ENCODE data around the gene SRRM2. TPM values are rescaled to one million over a fixed set of nuclear protein-coding genes. Genes with fewer than 3 reads are reported as not detected.

Gene SRRM2
- total and polyA plus RNA-seq, 9 of the 15 experiments (the other 6 are each of a cell fraction or from before 2014, with no cell fraction given) = 26.7 to 563 (median 81.1) TPM

DNA sequence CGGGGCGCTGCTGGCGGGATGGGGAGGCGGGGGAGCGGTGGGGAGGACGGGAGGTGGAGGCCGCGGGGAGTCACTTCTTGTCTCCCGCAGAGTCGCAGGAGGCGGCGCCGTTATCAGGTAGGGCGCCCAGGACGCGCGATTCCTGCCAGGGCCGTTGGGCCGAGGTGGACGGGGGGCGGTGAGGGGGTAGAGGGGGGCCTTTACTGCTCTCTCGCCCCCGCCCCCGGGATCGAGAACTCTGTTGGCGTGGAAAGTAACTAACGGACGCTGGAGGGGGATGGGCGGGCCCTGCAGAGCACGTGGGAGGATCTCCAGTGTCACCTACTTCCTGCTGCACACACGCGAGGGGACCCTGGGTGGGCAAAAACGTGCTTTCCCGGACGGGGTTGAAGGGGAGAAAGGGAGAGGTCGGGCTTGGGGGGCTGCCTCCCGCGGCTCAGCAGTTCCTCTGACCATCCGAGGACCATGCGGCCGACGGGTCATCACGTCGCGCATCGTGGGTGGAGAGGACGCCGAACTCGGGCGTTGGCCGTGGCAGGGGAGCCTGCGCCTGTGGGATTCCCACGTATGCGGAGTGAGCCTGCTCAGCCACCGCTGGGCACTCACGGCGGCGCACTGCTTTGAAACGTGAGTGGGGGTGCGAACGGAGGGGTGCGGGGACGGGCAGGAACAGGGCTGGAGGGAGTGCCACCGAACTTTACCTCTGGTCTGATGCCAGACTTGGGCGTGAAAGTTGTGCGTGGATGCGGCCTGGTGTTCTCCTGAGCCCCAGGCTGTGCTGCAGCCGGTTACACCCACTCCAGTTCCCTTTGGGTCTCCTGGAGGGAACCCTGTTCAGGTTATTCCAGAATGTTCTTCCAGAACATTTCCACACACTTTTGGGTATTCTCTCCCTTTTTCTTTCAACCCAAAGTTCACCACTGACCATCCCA, 65.2 kb downstream of the SRRM2 start:
- peak overlapping the region; percentile 90 for H3K4me2 ChIP-seq (ENCODE audit: insufficient read depth, low read length)
- intact Hi-C loops (cut with micrococcal nuclease) (loop anchor here (5.0 kb wide), 1 partner anchor 40 kb away; the partner anchor contains the start of gene ELOB), in situ Hi-C loops (cut with MboI) (no loop called here)
- no peaks in the 10 kb centered on the region for H3K9me1 ChIP-seq (ENCODE audit: control insufficient read depth, insufficient read depth, low read length)
- FAIRE-seq (peak; percentile 65), ATAC-seq (peak; percentile 67), DNase-seq (ENCODE audit: extremely low read depth in 1 of 4, low spot score in 3 of 4) (peak in 3 of 4 experiments; percentile 78 to 94 (median 94))
- CTCF ChIA-PET (ENCODE audit: low intra/inter-chr PET ratio) = no interaction called here
- peak overlapping the region; percentile 90 to 99 for H3K9ac ChIP-seq (ENCODE audit: insufficient read depth in 1 of 2, low read depth in 2 of 2, low read length in 2 of 2)
- under 1% methylated on average over 39 of the region's 68 CpGs for WGBS (ENCODE audit: insufficient coverage, low coverage, missing lambda C conversion rate)
- H3K79me2 ChIP-seq (ENCODE audit: control insufficient read depth, insufficient read depth, low read length) = peaks cover 28% of the 10 kb centered on the region
- no peaks in the 10 kb centered on the region for H4K20me1 ChIP-seq (replicated peaks; ENCODE audit: control insufficient read depth, insufficient read depth, low read length)
- no peaks in the 10 kb centered on the region for H3K9me3 ChIP-seq (replicated peaks; ENCODE audit: control insufficient read depth, insufficient read depth, low read depth, low read length)
- H3K4me3 ChIP-seq = peak overlapping the region; percentile 82
- peaks cover 8 to 57% of the 10 kb centered on the region in 2 experiments; a peak in 4 of 5 replicates for H3K4me1 ChIP-seq (replicated peaks in 1 of 2; ENCODE audit: control insufficient read depth in 2 of 2, insufficient read depth in 2 of 2, low read length in 2 of 2)
- TSS peak; percentile 55 for BruUV-seq (replicated peaks)
- peak overlapping the region; percentile 97 for H2AFZ ChIP-seq (ENCODE audit: low read depth, low read length)
- H3K27me3 ChIP-seq (ENCODE audit: control insufficient read depth in 2 of 2, insufficient read depth in 2 of 2, low read length in 2 of 2) = no peaks in the 10 kb centered on the region
- H3K27ac ChIP-seq (ENCODE audit: extremely low read depth, low read depth, low read length) = peak overlapping the region; percentile 89
- POLR2A ChIA-PET = interaction anchor here (0.8 to 1.9 kb wide), 3 partner anchors 17 to 53 kb away, joined by 3 to 4 read pairs (median 3); no protein-coding TSS in a partner anchor
- peaks cover 32% of the 10 kb centered on the region; the same call in 2 of the 3 replicates for H3K36me3 ChIP-seq (ENCODE audit: control insufficient read depth, insufficient read depth, low read length)
- TF ChIP-seq POLR2AphosphoS2 (IDR thresholded peaks at IDR 0.05; ENCODE audit: low read length) (no peak), TEAD2 (tag; IDR thresholded peaks at IDR 0.05) (no peak), NFRKB (IDR thresholded peaks at IDR 0.05; ENCODE audit: low read depth) (0 out of 2 replicates have a peak, but pooled peaks have one; percentile 49), ATF1 (CRISPR knock-in tag; IDR thresholded peaks at IDR 0.05) (no peak), ATF1 (tag; IDR thresholded peaks at IDR 0.05) (peak; percentile 48), TBP (optimal IDR thresholded peaks at IDR 0.05; ENCODE audit: low read depth, low read length) (peak; percentile 57), NCOR1 (IDR thresholded peaks at IDR 0.05) (no peak), FOXA1 (IDR thresholded peaks at IDR 0.05; ENCODE audit: borderline replicate concordance) (no peak), HDAC8 (tag; IDR thresholded peaks at IDR 0.05) (0 out of 2 replicates have a peak, but pooled peaks have one; percentile 35), HNRNPH1 (optimal IDR thresholded peaks at IDR 0.05; ENCODE audit: low read depth, low read length) (no peak), KDM5B (IDR thresholded peaks at IDR 0.05; ENCODE audit: insufficient replicate concordance, low read depth, low read length) (peak; percentile 36), NR2F6 (CRISPR knock-in tag; IDR thresholded peaks at IDR 0.05) (no peak), HDAC1 (IDR thresholded peaks at IDR 0.05) (peak in 1 of 2 experiments; percentile 88; a peak in 2 of 4 replicates), ZNF3 (CRISPR knock-in tag; IDR thresholded peaks at IDR 0.05) (no peak), CBX1 (IDR thresholded peaks at IDR 0.05; ENCODE audit: low read depth) (no peak), EP400 (IDR thresholded peaks at IDR 0.05) (peak; percentile 95)
- TF ChIP-seq, protein P1, sequence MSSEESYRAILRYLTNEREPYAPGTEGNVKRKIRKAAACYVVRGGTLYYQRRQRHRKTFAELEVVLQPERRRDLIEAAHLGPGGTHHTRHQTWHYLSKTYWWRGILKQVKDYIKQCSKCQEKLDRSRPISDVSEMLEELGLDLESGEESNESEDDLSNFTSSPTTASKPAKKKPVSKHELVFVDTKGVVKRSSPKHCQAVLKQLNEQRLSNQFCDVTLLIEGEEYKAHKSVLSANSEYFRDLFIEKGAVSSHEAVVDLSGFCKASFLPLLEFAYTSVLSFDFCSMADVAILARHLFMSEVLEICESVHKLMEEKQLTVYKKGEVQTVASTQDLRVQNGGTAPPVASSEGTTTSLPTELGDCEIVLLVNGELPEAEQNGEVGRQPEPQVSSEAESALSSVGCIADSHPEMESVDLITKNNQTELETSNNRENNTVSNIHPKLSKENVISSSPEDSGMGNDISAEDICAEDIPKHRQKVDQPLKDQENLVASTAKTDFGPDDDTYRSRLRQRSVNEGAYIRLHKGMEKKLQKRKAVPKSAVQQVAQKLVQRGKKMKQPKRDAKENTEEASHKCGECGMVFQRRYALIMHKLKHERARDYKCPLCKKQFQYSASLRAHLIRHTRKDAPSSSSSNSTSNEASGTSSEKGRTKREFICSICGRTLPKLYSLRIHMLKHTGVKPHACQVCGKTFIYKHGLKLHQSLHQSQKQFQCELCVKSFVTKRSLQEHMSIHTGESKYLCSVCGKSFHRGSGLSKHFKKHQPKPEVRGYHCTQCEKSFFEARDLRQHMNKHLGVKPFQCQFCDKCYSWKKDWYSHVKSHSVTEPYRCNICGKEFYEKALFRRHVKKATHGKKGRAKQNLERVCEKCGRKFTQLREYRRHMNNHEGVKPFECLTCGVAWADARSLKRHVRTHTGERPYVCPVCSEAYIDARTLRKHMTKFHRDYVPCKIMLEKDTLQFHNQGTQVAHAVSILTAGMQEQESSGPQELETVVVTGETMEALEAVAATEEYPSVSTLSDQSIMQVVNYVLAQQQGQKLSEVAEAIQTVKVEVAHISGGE (CRISPR knock-in tag; IDR thresholded peaks at IDR 0.05) = peak in 1 of 3 experiments; percentile 37; a peak in 1 of 6 replicates
